Stimulated activated CD8-positive, alpha-beta memory T cell treated with anti-CD3 and anti-CD28 coated beads, Interleukin-7, amount 100 ng/mL, for 48 hours (primary cell): ENCODE results near the gene PTH2.
"Not testable (repeated sequence)": the region's sequence is repeated elsewhere in the genome, so short reads cannot be mapped to it uniquely, and the experiment has no call there.

ENCODE experiments used
- DNase-seq, 2 donors: peaks; one replicate each; pipeline ENCODE4 v3.0.0-alpha.2; 2020; ENCODE audit warnings: low read depth in 1 of 2; ENCODE audit errors: extremely low read depth in 1 of 2

PTH2 gene

GRCh38 chr19:49390131-49390928 lies 32.9 kb downstream of the PTH2 start:
- no peak for DNase-seq

GRCh38 chr19:49389406-49389805 lies 33.8 kb downstream of the PTH2 start:
- no peak for DNase-seq

- peak; percentile 64 to 86 for DNase-seq
These were observed 35.3 kb downstream of the PTH2 start, which contains the start of gene KASH5 for GRCh38 chr19:49387936-49388372. KASH5 (plus strand) TSS chr19:49388249; CDS start chr19:49390884, 2,635 bp downstream.

GRCh38 chr19:49383599-49383998 lies 39.6 kb downstream of the PTH2 start:
- no peak for DNase-seq

- no peak for DNase-seq
These were observed 40.6 kb downstream of the PTH2 start for GRCh38 chr19:49382639-49383038.

GRCh38 chr19:49380391-49380790 lies 42.9 kb downstream of the PTH2 start:
- no peak for DNase-seq

- no peak for DNase-seq
These were observed 44.7 kb downstream of the PTH2 start for GRCh38 chr19:49378512-49378911.

- DNase-seq = no peak
These were observed 48.4 kb downstream of the PTH2 start for GRCh38 chr19:49374665-49375434.

GRCh38 chr19:49373174-49373573 lies 50.1 kb downstream of the PTH2 start:
- not testable (repeated sequence) for DNase-seq
